NCI-H2227 treated with DMSO at 0.1 percent for 48 hours (cell line): Measurements from ENCODE around the gene ATP1A2.

Source experiments
- DNase-seq: peaks from one replicate; lab custom pipeline; 2025; lab: John Stamatoyannopoulos, UW

ATP1A2 gene

DNA sequence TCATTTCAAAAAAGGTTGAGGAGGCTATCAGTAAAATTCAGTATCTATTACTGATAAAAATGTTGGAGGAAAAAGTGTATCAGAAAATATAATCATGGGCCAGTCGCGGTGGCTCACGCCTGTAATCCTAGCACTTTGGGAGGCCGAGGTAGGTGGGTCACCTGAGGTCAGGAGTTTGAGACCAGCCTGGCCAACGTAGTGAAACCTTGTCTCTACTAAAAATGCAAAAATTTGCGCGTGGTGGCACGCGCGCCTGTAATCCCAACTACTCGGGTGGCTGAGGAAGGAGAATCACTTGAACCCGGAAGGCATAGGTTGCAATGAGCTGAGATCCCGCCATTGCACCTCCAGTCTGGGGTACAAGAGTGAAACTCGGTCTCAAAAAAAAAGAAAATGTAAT is 30.5 kb downstream of the ATP1A2 start:
- no peak for DNase-seq

- DNase-seq: no peak
Observed at GRCh38 chr1:160148121-160148520, 32.6 kb downstream of the ATP1A2 start.

- DNase-seq: no peak
Observed at GRCh38 chr1:160149233-160149632, 33.7 kb downstream of the ATP1A2 start.

- no peak for DNase-seq
Observed at GRCh38 chr1:160149716-160150115, 34.2 kb downstream of the ATP1A2 start.

DNA sequence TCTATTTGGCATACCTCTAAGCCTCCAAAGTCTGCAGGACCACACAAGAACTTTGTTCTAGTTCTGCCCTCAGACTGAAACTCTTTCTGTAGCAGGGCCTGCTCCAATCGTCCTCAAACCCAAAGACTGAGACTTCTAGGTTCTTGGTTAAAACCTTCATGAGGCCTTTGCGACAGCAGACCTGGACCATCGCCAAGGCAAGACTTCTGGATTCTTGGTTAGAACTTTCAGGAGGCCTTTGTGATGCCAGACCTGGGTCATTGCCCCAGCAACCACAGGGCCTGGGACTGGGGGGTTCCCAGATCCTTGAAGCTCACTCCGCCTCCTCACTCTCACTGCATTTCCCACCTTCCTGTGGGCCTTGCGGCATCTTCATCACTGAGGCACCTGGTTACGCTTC is 35.7 kb downstream of the ATP1A2 start, which contains the start of gene ATP1A4:
ATP1A4 (plus strand) TSS at position 301 of the 400 bp plus-strand sequence. CDS start 438 bp downstream, outside the sequence.
- no peak for DNase-seq

DNA sequence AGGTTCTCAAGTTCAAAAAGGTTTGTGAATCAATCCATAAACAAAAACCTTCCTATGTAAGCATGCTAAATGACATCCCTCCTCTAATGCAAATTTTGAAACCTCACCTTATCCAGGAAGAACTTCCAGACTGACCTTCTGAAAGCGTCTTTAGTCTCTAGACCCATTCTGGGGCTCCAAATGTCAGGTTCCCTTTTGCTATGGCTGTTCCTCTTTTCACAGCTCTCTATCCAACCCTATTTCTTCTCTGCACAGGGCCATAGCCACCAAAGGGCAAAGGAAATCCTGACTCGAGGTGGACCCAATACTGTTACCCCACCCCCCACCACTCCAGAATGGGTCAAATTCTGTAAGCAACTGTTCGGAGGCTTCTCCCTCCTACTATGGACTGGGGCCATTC is 39.2 kb downstream of the ATP1A2 start:
- no peak for DNase-seq

GRCh38 chr1:160156361-160156760 is 40.8 kb downstream of the ATP1A2 start:
- no peak for DNase-seq

DNA sequence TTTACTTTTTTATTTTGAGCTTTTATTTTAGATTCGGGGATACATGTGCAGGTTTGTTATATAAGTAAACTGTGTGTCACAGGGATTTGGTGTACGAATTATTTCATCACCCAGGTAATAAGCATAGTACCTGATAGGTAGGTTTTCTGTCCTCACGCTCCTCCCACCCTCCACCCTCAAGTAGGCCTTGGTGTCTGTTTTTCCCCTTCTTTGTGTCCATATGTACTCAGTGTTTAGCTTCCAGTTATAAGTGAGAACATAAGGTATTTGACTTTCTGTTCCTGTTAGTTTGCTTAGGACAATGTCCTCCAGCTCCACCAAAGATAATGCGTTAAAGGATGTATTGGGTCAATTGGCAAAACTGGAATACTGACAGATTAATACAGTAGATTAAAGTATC is 41.6 kb downstream of the ATP1A2 start:
- no peak for DNase-seq

DNA sequence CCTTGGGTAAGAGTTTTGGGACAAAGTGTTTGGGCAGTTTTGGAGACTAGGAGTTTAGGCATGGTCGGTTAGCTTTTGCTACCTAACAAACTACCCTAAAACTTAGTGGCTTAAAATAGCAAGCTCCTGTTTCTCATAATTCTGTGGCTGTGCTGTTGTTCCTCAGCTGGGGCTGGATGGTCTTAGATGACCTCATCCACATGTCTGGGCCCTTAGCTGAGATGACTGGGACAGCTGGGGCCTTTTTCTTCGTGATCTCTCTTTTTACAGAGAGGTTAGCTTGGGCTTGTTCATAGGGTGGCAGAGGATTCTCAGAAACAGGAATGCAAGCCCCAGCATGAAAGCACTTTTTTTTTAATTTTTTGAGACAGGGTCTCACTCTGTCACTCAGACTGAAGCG is 42.5 kb downstream of the ATP1A2 start:
- no peak for DNase-seq

DNA sequence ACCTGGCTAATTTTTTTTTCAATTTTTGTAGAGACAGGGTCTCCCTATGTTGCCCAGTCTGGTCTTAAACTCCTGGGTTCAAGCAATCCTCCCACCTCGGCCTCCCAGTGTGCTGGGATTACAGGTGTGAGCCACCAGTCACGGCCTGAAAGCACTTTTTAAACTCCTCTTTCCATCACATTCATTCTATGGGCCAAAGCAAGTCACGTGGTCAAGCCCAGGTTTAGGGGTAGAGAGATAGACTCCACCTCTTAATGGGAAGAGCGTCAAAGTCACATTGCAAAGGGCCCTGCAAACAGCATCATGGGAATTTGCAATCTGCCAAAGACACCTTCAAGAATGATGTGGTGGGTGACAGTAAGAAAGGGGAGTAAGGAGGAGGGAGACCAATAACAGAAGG is 43.0 kb downstream of the ATP1A2 start:
- no peak for DNase-seq

DNA sequence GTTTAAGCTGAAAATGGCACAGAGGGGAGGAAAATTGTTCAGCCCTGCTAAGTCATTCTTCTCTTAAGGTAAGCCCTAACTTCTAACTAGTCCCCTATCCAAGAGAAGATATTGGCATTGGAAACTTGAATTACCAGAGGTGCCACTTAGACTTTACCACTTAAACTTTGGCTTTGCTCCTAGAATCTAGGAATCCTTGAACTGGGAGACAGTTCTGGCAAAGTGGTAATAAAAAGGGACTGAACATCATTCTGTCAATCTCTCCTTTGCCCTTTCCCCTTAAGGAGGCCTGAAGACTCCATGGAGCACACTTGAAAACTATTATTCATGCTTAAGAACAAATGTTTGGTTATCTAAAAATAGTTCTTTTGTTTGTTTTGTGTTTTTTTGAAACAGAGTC is 44.3 kb downstream of the ATP1A2 start:
- no peak for DNase-seq

GRCh38 chr1:160161965-160162705 is 46.6 kb downstream of the ATP1A2 start:
- no peak for DNase-seq

GRCh38 chr1:160162931-160163330 is 47.4 kb downstream of the ATP1A2 start:
- no peak for DNase-seq

DNA sequence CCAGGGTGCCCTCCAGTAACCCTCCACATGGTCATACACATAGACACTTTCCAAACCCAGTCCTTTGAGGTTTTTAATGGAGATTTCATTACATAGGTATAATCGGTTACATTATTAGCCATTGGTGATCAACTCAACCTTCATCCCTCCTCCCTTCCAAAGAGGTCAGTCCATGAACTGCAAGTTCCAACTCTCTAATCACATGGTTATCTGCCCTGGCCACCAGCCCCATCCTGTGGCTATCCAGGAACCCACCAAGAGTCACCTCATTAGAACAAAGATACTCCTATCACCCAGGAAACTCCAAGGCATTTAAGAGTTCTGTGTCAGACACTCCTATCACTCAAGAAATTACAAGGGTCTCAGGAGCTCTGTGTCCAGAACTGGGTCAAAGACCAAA is 48.1 kb downstream of the ATP1A2 start:
- DNase-seq: no peak

- no peak for DNase-seq
Observed at GRCh38 chr1:160164121-160164520, 48.6 kb downstream of the ATP1A2 start.

GRCh38 chr1:160166166-160166868 is 50.8 kb downstream of the ATP1A2 start:
- no peak for DNase-seq

- no peak for DNase-seq
Observed at GRCh38 chr1:160167056-160167455, 51.5 kb downstream of the ATP1A2 start.

GRCh38 chr1:160167580-160167979 is 52.0 kb downstream of the ATP1A2 start:
- no peak for DNase-seq

DNA sequence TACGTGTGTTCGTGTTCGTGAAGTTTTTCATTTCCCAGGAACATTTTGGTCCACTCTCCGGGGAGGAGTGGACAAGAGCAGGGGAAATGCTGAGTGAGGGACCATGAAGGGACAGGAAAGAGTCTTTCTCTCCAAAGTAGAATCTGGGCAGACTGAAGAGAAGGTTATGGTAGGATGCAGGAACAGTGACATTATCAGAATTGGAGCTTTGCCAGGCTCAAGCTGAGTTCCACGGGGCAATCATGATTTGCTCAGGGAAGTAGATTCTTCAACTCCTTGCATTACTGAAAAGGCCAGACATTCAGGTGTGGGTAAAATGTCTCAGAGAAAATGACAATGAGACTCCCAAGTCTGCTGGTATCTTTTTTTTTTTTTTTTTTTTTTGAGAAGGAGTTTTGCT is 52.5 kb downstream of the ATP1A2 start:
- DNase-seq: no peak

GRCh38 chr1:160168609-160169369 is 53.2 kb downstream of the ATP1A2 start:
- DNase-seq: no peak

GRCh38 chr1:160169553-160170399 is 54.2 kb downstream of the ATP1A2 start:
- DNase-seq: peak; percentile 86

GRCh38 chr1:160171354-160171753 is 55.8 kb downstream of the ATP1A2 start:
- DNase-seq: no peak
